HCT116 (cell line): ENCODE results near the gene CNNM4. TPM values are rescaled to one million over a fixed set of nuclear protein-coding genes. Genes with fewer than 3 reads are reported as not detected.
A peak's percentile ranks its signal among the peaks of the same experiment; 100 is the strongest.

ENCODE experiments used
- ATAC-seq: fragments of 200-7000 bp; cut with Tn5 transposase; 2 replicates; pipeline ENCODE4 v1.9.1; 2020; ENCODE audit warnings: mild to moderate bottlenecking, moderate library complexity
- BruUV-seq: library from RNA; stranded (reverse); fragments of 400-500 nt; replicated peaks from 2 replicates; lab custom pipeline; 2021; lab: Mats Ljungman, UMichigan
- CTCF ChIA-PET: fragments of 300-600 bp; sonication (Branson Sonifier 250); formaldehyde crosslinking; loops from one replicate; lab custom pipeline; 2021; ENCODE audit warnings: antibody characterized with exemption; lab: Charles Lee
- POLR2A ChIA-PET: fragments of 300-600, 350-600 bp; sonication (Branson Sonifier 250); formaldehyde crosslinking; loops from one replicate; lab custom pipeline; 2021; ENCODE audit warnings: antibody characterized with exemption; lab: Charles Lee
- RAD21 ChIA-PET, 2 experiments: fragments of 300-600 bp; sonication (Branson Sonifier 250); formaldehyde crosslinking; loops; one replicate each; lab custom pipeline; 2023; ENCODE audit warnings: low total read pairs in 2 of 2; ENCODE audit not compliant: uncharacterized antibody in 2 of 2, unreplicated experiment in 2 of 2, low non-redundant PET in 1 of 2; lab: Charles Lee
- DNase-seq: peaks from one replicate; pipeline ENCODE4 v3.0.0-alpha.2; 2010; ENCODE audit warnings: low read depth, low spot score
- H2AFZ ChIP-seq: fragments of 200-600 bp; shearing (Covaris generic), sonication (generic); 2 replicates; pipeline ENCODE4 v1.6.1; 2017; ENCODE audit warnings: low read depth, mixed run types, mixed read lengths, antibody characterized with exemption, low read length; ENCODE audit not compliant: poor library complexity, severe bottlenecking
- H3K27ac ChIP-seq: 2 replicates; pipeline ENCODE4 v1.5.1; 2012; ENCODE audit warnings: low read depth, low read length
- H3K27me3 ChIP-seq: fragments of 200-600 bp; sonication (generic); 2 replicates; pipeline ENCODE4 v1.6.1; 2016; ENCODE audit warnings: mixed run types, low read length, mixed read lengths; ENCODE audit not compliant: insufficient read depth
- H3K36me3 ChIP-seq, 2 experiments: fragments of 200-500 bp in 1 of 2; fragments of 200-600 bp in 1 of 2; sonication (Bioruptor generic) in 1 of 2; sonication (generic) in 1 of 2; 2 replicates each; pipeline versions ENCODE4 v1.5.1 to v1.6.1; 2014 to 2016; ENCODE audit warnings: low read length in 2 of 2, inconsistent platforms in 1 of 2, mixed read lengths in 1 of 2, mixed run types in 1 of 2; ENCODE audit not compliant: insufficient read depth in 2 of 2, control insufficient read depth in 1 of 2
- H3K4me1 ChIP-seq, 2 experiments: fragments of 200-600 bp in 1 of 2; sonication (generic) in 1 of 2; 2 replicates each; pipeline versions ENCODE4 v1.5.1 to v1.6.1; 2012 to 2017; ENCODE audit warnings: low read length in 2 of 2, inconsistent platforms in 1 of 2, mild to moderate bottlenecking in 1 of 2, mixed read lengths in 1 of 2, mixed run types in 1 of 2, moderate library complexity in 1 of 2; ENCODE audit not compliant: insufficient read depth in 2 of 2, control insufficient read depth in 1 of 2
- H3K4me2 ChIP-seq: fragments of 200-600 bp; sonication (generic); 2 replicates; pipeline ENCODE4 v1.6.1; 2017; ENCODE audit warnings: mixed run types, low read length, mixed read lengths
- H3K4me3 ChIP-seq, 2 experiments: fragments of 200-600 bp in 1 of 2; sonication (generic) in 1 of 2; replicated peaks in 1 of 2; 2 replicates each; pipeline ENCODE4 v1.5.1; 2011 to 2016; ENCODE audit warnings: low read length in 2 of 2, control low read depth in 1 of 2, low read depth in 1 of 2, mild to moderate bottlenecking in 1 of 2, mixed read lengths in 1 of 2, mixed run types in 1 of 2
- H3K79me2 ChIP-seq: fragments of 200-600 bp; sonication (generic); 2 replicates; pipeline ENCODE4 v1.6.1; 2017; ENCODE audit warnings: mild to moderate bottlenecking, mixed run types, low read length, moderate library complexity, mixed read lengths; ENCODE audit not compliant: insufficient read depth
- H3K9ac ChIP-seq: fragments of 200-600 bp; sonication (generic); 2 replicates; pipeline ENCODE4 v1.6.1; 2016; ENCODE audit warnings: low read length, mixed read lengths
- H3K9me2 ChIP-seq: fragments of 200-600 bp; sonication (generic), shearing (Covaris generic); 2 replicates; pipeline ENCODE4 v1.6.1; 2017; ENCODE audit warnings: mixed run types, mild to moderate bottlenecking, moderate library complexity; ENCODE audit not compliant: insufficient read depth
- H3K9me3 ChIP-seq, 2 experiments: fragments of 200-500 bp in 1 of 2; fragments of 200-600 bp in 1 of 2; sonication (Bioruptor generic) in 1 of 2; sonication (generic) in 1 of 2; 2 replicates each; pipeline ENCODE4 v1.6.1; 2014 to 2017; ENCODE audit warnings: low read length in 2 of 2, mixed read lengths in 2 of 2, inconsistent platforms in 1 of 2, low read depth in 1 of 2, mild to moderate bottlenecking in 1 of 2, mixed run types in 1 of 2, moderate library complexity in 1 of 2; ENCODE audit not compliant: control insufficient read depth in 1 of 2, insufficient read depth in 1 of 2
- H4K20me1 ChIP-seq: fragments of 200-600 bp; sonication (generic), shearing (Covaris generic); 2 replicates; pipeline ENCODE4 v1.6.1; 2017; ENCODE audit warnings: mixed run types, mild to moderate bottlenecking, moderate library complexity; ENCODE audit not compliant: insufficient read depth
- EZH2 ChIP-seq: fragments of 200-600 bp; sonication (generic); IDR thresholded peaks from 2 replicates; pipeline ENCODE4 v1.6.1; 2017; ENCODE audit warnings: antibody characterized with exemption, mixed run types
- EZH2phosphoT487 ChIP-seq: fragments of 200-600 bp; IDR thresholded peaks from 2 replicates; pipeline ENCODE4 v1.6.1; 2018; ENCODE audit warnings: antibody characterized with exemption, borderline replicate concordance
- FOSL1 ChIP-seq: IDR thresholded peaks from 2 replicates; pipeline ENCODE4 v1.6.1; 2012; ENCODE audit warnings: low read depth
- JUND ChIP-seq: IDR thresholded peaks from 2 replicates; pipeline ENCODE4 v1.6.1; 2012
- POLR2A ChIP-seq: IDR thresholded peaks from 2 replicates; pipeline ENCODE4 v1.7.0; 2011; ENCODE audit warnings: borderline replicate concordance; ENCODE audit not compliant: insufficient read depth, insufficient read length; ENCODE audit errors: extremely low read depth
- POLR2AphosphoS5 ChIP-seq: IDR thresholded peaks from 2 replicates; pipeline ENCODE4 v1.6.1; 2011; ENCODE audit warnings: mild to moderate bottlenecking, low read depth, low read length, moderate library complexity
- RAD21 ChIP-seq: IDR thresholded peaks from 2 replicates; pipeline ENCODE4 v1.6.1; 2012; ENCODE audit warnings: low read depth, mild to moderate bottlenecking
- SIN3A ChIP-seq: IDR thresholded peaks from 2 replicates; pipeline ENCODE4 v1.6.1; 2012; ENCODE audit warnings: low read depth
- SP1 ChIP-seq: IDR thresholded peaks from 2 replicates; pipeline ENCODE4 v1.6.1; 2012; ENCODE audit warnings: low read depth
- SRF ChIP-seq: IDR thresholded peaks from 2 replicates; pipeline ENCODE4 v1.6.1; 2012; ENCODE audit warnings: low read depth
- intact Hi-C: fragments of 100-400 bp; cut with micrococcal nuclease; formaldehyde crosslinking; loops from 2 replicates; pipeline ENCODE4 v1.10.0; 2022
- total RNA-seq: library from RNA; stranded (reverse); gene quantifications from one replicate; pipeline ENCODE4 v1.2.1, GENCODE V29; 2021; ENCODE audit not compliant: unreplicated experiment
- TF ChIP-seq, protein P1 (sequence below): IDR thresholded peaks from 2 replicates; pipeline ENCODE4 v1.6.1; 2011; ENCODE audit warnings: mild to moderate bottlenecking, low read length, moderate library complexity; ENCODE audit not compliant: insufficient replicate concordance; ENCODE audit errors: extremely low read depth
- TF ChIP-seq, protein P2 (sequence below): IDR thresholded peaks from 2 replicates; pipeline ENCODE4 v1.6.1; 2012; ENCODE audit warnings: low read depth
- TF ChIP-seq, protein P3 (sequence below): IDR thresholded peaks from 2 replicates; pipeline ENCODE4 v1.6.1; 2012

Gene CNNM4
- total RNA-seq, 1 experiment from 2014 or later = 7.9 TPM

DNA sequence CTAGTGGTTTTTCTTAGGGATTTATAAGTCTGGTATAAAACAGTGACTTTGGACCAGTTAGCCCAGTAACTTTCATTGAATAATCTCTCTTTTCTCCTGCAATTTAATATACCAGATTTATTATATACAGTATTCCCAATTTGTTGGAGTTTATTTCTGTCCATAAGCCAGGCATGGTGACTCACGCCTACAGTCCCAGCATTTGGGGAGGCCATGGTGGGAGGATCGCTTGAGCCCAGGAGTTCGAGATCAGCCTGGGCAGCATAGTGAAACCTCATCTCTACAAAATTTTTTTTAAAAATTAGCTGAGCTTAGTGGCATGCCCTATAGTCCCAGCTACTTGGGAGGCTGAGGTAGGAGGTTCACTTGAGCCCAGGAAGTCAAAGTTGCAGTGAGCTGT, 26.7 kb downstream of the CNNM4 start:
- ATAC-seq (no peak), DNase-seq (no peak)
- Histone ChIP-seq H3K4me3 (no peak overlapping the region), H3K27ac (peak overlapping the region; percentile 44; the same call in 1 of the 2 replicates), H2AFZ (no peak overlapping the region), H3K4me2 (peak overlapping the region; percentile 62), H4K20me1 (no peaks in the 10 kb centered on the region), H3K9me3 (no peaks in the 10 kb centered on the region), H3K79me2 (peaks cover 5% of the 10 kb centered on the region; the same call in 1 of the 2 replicates), H3K9ac (no peak overlapping the region), H3K4me1 (peaks cover 32 to 39% of the 10 kb centered on the region in 2 experiments), H3K9me2 (no peaks in the 10 kb centered on the region), H3K36me3 (no peaks in the 10 kb centered on the region), H3K27me3 (no peaks in the 10 kb centered on the region)
- intact Hi-C loops = no loop called here
- BruUV-seq = no TSS peak
- CTCF ChIA-PET = interaction anchor here (0.9 kb wide), 1 partner anchor 24 kb away, joined by 3 read pairs; no protein-coding TSS in a partner anchor
- POLR2A ChIA-PET = no interaction called here
- TF ChIP-seq, protein P1, sequence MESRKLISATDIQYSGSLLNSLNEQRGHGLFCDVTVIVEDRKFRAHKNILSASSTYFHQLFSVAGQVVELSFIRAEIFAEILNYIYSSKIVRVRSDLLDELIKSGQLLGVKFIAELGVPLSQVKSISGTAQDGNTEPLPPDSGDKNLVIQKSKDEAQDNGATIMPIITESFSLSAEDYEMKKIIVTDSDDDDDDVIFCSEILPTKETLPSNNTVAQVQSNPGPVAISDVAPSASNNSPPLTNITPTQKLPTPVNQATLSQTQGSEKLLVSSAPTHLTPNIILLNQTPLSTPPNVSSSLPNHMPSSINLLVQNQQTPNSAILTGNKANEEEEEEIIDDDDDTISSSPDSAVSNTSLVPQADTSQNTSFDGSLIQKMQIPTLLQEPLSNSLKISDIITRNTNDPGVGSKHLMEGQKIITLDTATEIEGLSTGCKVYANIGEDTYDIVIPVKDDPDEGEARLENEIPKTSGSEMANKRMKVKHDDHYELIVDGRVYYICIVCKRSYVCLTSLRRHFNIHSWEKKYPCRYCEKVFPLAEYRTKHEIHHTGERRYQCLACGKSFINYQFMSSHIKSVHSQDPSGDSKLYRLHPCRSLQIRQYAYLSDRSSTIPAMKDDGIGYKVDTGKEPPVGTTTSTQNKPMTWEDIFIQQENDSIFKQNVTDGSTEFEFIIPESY = no peak
- TF ChIP-seq, protein P2, sequence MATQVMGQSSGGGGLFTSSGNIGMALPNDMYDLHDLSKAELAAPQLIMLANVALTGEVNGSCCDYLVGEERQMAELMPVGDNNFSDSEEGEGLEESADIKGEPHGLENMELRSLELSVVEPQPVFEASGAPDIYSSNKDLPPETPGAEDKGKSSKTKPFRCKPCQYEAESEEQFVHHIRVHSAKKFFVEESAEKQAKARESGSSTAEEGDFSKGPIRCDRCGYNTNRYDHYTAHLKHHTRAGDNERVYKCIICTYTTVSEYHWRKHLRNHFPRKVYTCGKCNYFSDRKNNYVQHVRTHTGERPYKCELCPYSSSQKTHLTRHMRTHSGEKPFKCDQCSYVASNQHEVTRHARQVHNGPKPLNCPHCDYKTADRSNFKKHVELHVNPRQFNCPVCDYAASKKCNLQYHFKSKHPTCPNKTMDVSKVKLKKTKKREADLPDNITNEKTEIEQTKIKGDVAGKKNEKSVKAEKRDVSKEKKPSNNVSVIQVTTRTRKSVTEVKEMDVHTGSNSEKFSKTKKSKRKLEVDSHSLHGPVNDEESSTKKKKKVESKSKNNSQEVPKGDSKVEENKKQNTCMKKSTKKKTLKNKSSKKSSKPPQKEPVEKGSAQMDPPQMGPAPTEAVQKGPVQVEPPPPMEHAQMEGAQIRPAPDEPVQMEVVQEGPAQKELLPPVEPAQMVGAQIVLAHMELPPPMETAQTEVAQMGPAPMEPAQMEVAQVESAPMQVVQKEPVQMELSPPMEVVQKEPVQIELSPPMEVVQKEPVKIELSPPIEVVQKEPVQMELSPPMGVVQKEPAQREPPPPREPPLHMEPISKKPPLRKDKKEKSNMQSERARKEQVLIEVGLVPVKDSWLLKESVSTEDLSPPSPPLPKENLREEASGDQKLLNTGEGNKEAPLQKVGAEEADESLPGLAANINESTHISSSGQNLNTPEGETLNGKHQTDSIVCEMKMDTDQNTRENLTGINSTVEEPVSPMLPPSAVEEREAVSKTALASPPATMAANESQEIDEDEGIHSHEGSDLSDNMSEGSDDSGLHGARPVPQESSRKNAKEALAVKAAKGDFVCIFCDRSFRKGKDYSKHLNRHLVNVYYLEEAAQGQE = no peak
- TF ChIP-seq EZH2 (no peak), SRF (no peak), SP1 (no peak), FOSL1 (no peak), JUND (no peak), POLR2AphosphoS5 (no peak), POLR2A (no peak), SIN3A (no peak), RAD21 (no peak), EZH2phosphoT487 (no peak)
- TF ChIP-seq, protein P3, sequence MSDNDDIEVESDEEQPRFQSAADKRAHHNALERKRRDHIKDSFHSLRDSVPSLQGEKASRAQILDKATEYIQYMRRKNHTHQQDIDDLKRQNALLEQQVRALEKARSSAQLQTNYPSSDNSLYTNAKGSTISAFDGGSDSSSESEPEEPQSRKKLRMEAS = no peak
- RAD21 ChIA-PET = no interaction called here
